ENCODE data around the gene AK9.

DNA sequence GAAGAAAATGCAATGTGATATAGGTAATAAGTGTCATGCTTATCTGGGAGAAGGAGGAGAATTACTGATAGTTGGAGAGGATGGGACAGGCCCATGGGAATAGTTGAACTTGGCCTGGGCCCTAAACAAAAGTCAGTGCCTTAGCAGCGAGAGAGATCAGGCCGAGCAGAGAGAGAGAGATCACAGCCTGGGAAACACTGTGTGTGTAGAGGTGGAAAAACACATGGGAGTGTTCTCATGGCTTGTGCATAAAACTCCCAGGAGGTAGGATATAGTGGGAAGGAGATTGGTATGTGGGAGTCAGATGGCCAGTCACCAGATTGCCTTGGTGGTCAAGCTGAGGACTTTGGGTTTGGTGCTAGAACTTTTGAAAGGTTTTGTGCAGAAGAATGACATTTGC is 47.7 kb upstream of the AK9 start:
- TF ChIP-seq, protein P1, sequence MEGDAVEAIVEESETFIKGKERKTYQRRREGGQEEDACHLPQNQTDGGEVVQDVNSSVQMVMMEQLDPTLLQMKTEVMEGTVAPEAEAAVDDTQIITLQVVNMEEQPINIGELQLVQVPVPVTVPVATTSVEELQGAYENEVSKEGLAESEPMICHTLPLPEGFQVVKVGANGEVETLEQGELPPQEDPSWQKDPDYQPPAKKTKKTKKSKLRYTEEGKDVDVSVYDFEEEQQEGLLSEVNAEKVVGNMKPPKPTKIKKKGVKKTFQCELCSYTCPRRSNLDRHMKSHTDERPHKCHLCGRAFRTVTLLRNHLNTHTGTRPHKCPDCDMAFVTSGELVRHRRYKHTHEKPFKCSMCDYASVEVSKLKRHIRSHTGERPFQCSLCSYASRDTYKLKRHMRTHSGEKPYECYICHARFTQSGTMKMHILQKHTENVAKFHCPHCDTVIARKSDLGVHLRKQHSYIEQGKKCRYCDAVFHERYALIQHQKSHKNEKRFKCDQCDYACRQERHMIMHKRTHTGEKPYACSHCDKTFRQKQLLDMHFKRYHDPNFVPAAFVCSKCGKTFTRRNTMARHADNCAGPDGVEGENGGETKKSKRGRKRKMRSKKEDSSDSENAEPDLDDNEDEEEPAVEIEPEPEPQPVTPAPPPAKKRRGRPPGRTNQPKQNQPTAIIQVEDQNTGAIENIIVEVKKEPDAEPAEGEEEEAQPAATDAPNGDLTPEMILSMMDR (conservative IDR thresholded peaks at IDR 0.05; ENCODE audit: low read length), result no peak
- no peak for TF ChIP-seq EZH2phosphoT487 (IDR thresholded peaks at IDR 0.05; ENCODE audit: borderline replicate concordance)
